Activated naive CD4-positive, alpha-beta T cell treated with anti-CD3 and anti-CD28 coated beads, Interleukin-2, amount 50 U/mL, for 16 hours (primary cell): ENCODE results near the gene PRCP.

Experiments used
- DNase-seq: peaks from one replicate; pipeline ENCODE4 v3.0.0-alpha.2; 2020

The PRCP gene

DNA sequence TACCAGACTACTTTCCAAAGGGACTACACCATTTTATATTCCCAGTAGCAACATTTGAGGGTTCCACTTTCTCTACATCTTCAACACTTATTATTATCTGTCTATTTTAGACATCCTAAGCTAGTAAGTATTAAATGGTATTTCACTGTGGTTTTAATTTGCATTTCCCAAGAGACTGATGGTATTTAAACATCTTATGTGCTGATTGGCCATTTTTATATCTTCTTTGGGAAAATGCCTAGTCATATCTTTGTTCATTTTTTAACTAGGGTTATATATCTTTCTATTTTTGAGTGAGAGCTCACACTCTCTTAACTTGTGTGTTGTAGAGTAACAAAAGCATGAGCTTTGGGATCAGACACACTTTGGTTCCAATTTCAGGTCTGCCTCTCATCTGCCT is 73.7 kb downstream of the PRCP start:
- no peak for DNase-seq

DNA sequence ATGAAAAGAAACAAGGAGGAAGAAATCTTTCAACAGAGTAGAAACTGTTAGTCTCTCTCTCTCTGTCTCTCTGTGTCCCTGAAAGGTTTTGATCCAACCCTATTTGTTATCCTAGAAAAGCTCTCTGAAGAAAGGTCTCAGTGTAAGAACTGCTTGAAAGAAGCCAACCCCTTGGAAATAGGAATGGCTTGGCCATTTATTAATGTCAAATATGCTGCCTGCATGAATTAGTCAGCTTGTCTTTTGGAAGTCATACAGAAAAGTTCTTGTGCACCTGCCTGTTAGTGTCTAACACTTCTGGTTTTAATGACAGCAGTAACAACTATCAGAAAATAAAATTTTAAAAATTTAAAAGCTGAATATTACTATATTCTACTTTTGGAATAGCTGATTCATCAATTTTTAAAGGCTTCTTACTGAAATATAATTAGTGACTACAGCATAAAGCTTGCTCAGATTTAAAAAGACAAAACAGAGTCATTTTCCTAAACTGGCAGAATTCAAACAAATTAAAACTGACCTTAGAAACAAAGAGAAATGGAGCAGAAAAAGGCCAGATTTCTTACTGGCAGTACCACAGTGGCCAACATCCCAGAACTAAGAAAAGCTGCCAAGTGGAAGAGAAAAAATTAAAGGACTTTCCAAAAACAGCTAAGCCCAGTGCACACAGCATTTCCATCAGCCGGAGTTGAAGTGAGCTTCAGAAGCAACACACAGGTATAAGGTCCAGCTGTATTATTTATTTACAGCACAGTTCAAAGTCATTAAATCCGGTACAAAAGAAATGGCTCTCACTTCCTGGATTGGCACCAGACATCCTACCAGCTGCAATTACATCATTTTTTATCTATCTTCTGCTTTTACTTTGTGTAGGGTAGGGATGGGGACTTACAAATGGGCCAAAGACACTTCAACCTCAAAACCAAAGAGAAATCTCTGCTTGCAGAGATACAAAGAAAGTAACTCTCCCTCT is 76.3 kb downstream of the PRCP start:
- DNase-seq: no peak

DNA sequence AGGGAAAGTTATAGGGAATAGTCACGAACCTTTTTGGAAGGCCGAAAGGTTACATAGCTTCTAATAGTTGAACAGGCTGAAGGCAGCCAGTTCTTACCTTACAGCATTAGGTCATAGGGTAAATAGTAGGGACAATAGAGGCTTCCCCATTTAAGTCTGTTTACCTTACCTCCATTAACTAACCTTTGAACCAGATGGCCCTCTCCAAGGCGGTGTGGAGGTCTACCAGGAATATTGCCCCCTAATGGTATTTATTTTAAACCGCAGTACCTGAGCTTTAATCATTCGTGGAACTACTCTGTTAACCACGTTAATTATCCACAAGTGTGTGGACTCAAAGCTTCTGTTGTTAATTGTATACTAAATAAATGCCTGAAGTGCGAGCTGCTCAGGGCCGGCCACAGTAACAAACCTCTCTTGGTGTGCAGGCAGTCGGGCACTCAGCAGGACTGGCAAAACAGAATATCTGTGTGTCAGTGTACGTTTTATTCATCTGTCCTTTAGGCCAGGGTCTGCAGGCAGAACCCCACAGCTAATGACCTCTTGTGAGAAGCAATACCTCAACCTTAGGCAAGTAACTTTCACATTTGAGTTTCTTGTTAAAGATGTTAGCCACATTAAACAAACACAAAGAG is 81.7 kb downstream of the PRCP start:
- DNase-seq: no peak

DNA sequence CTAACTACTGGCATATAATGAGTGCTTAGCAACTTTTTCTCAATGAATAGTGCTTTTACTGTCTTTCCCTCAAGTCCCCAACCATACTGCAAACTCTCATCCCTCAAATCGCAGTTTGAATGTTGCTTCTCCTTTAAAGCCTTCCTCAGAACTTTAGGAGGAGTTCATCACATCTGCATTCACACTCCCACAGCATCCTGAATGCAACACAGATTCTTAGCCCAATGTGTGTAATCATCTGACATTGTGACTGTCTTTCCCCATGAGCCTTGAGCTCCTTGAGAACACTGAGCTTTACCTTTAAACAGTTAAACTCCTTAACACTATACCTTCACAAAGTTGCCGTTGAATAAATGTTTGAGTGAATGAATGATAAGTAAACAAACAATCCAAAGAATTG is 84.8 kb downstream of the PRCP start:
- no peak for DNase-seq

DNA sequence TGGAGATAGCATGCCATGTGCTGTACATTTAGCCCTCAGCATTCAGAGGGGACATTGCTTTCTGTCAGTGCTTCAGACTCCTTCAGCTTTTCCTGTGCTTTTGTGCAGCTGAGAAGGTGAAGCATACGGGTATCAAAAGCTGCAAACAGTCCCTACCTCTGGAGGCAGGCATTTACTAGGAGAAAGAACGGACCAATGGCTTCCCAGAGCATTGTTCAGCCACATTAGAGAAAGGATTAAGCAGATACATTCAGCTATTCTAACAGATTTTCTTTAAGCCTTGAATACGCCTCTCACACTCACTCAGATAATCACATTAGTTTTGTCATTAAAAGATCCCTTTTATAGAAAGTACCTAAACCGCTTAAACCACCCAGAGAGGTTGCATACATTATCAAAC is 85.9 kb downstream of the PRCP start:
- no peak for DNase-seq

DNA sequence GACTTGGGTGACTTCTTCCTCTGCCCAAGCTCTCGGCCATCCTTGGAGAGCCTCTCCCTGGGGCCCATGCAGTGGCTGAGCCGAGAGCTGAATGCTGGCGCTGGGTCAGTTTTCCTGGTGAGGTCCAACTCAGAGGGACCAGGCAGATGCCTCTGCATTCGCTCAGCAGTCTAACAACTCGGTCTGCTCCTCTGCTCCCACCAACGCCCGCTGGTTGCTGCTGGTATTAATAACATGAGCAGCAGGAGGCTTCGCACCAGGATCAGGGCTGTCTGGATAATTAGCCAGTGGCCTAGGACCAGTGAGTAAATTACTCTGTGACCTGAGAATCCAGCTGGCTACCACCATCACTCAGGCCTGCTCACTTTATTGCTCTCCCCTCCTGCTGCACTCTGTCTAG is 88.9 kb downstream of the PRCP start:
- DNase-seq: no peak

DNA sequence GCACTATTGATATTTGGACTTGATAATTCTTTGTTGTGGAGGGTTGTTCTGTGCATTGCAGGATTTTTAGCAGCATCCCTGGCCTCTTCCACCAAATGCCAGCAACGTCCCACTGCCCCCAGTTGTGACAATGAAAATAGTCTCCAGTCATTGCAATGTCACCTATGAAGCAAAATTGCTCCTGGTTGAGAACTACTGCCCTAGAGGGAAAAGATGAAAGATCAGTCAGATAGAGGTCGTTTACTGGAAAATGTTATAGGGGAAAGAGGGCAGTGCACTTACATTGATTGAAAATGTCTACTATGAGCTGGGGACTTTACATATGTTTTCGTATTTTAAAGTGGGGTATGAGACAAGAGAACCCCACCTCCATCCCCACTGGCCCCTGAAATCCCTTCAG is 89.5 kb downstream of the PRCP start:
- DNase-seq: no peak

DNA sequence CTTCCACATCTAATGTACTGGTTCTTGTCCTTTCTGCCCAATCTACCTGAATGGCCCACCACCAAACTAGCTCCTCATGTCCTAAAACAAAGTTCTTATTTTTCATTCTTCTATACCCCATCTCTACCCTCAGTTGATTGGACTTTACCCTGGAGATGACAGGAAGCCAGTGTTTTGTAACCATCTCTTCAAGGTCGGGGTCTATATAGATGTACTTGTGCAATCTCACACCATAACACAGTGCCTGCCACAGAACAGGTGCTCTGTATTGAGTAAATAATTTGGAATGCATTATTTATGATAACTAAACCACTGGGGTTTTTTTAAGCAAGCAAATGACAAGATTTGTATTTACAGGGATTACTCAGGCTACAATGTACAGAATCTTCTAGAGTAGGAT is 89.9 kb downstream of the PRCP start:
- DNase-seq: no peak

DNA sequence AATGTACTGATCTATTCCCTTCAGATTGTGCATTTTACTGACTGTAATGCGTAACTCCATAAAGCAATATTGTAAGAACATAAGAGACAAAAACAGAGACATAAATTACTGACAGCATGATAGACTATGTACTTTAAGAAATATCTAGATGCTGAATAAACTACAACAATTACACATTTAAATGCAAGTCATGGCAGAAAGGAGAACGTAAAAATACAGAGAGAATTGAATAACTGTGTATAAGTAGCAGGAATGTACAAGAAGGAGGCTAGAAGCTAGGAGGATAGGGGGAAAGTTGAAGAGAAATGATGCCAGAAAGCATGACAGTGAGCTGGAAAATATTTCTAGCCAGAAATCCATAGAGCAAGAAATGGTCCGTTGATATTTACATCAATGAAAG is 92.6 kb downstream of the PRCP start:
- no peak for DNase-seq

DNA sequence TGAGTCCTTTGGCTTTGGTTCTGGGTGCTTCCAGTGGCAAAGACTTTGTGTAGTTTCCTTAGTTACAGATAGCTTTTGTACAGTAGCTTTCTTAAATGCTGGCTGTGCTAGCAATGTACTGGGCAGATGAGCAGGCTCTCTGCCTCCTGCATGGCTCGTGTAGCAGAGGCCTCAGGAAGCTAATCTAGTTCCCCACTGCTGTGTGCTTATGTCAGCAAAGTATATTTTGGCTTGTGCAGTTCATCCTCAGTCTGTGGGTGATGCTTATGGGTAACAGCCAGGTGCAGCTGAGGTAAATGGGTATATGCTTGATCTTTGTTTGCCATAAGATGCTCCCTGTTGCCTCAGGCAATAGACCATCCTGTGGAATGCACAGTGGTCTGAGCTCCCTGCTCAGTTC is 97.5 kb downstream of the PRCP start:
- no peak for DNase-seq

DNA sequence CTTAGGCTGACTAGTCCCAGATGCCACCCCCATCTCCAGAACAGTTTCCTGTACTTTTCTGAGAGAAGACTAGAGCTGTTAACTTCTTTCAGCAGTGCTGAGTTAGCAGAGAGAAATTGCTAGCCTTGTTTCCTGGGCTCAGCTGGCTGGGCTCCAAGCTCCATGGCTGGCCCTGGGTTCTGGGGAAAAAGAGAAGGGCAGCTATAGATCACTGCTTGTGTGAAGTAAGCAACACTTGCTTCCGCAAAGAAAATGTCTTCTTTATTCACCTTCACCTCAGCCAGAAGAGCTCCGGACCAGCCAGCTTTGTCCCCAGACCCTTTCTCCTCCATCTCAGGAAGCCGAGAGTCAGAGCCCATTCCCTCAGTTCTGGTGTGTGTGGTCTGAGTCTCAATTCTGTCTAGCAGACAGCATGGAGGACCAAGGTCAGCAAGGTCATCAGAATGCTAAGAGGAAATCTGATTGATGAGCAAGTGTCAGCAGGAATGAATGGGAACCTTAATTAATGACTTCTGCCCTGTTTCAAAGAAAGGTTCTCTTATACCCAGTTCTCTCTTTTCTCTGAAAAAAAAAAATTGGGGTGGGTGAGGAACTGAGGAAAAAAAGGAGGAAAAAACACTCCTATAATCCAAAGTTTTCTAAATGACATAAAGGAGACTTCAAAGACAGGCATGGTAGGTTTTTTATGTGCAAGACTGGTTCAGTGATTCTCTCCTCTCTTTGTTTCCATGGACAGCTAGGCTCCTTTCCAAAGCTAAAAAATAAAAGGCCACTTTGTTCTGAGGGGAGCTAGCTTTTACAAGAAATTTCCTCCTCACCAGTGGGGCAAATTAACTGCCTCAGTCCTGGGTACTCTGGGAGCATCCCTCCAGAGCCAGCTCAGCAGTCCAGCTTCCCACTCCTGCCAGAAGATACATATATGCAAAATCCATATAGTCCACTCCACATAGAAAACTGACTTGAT is 103.0 kb downstream of the PRCP start:
- no peak for DNase-seq

DNA sequence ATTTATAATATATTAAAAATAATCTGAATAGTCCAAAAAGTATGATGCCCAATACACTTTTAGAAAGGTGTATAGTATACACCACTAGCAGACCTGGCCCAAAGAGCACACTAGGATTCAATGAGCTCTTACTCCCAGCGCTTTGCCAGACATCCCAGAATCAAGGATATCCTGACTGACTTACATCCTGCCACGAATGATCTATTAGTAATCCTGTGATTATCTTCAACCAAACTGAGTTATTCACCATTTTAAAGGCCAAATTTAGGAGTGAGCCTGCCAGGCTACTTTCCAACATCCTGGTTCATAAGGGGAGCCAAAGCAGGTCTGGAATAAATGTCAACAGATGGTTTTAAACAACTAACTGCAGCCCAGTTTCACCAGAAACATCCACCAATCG is 105.7 kb downstream of the PRCP start:
- no peak for DNase-seq

DNA sequence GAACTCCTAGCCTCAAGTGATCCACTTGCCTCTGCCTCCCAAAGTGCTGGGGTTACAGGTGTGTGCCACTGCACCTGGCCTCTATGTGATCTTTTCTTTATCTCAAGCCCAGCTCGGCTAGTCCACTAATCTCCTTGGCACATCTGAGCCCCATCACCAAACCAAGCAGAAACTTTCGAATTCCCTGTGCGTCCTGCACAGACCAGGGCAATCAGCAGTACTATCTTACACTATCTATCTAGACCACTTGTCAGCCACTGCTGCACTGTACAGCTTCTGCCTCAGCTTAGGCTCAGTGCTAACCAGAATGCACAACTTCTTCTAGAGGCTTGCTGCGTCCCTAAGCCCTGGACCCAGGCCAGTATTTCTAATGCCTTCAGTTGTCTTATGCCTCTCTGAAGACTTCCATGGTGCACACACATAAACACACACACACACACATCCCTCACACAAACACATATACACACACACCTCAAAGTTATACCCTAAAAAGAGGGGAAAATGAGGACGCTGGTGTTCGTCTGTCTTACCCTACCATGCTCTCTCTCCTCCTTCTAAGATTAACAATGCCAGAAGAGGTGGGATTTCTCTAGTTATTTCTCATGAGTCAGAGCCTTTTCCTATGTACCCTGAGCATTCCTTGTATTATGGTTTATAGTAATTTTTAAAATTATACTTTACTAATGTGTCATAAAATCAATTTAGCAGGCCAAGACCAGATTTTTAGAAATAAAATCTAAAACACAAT is 107.2 kb downstream of the PRCP start:
- DNase-seq: no peak

DNA sequence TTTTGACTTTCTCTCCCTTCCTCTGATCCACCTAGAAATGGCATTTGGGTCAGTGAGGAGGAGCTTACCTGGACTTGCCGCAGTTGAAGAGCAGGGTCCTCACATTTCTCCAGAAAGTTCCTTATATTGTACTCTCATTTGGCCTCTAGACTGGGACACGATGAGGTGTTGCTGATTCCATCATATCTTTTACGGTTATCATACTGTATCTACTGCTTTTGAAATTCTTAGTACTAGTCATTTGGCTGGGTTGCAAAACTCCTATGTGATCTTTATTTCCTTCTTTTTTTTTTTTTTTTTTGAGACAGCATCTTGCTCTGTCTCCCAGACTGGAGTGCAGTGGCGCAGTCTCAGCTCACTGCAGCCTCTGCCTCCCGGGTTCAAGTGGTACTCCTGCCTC is 107.9 kb downstream of the PRCP start:
- DNase-seq: no peak

DNA sequence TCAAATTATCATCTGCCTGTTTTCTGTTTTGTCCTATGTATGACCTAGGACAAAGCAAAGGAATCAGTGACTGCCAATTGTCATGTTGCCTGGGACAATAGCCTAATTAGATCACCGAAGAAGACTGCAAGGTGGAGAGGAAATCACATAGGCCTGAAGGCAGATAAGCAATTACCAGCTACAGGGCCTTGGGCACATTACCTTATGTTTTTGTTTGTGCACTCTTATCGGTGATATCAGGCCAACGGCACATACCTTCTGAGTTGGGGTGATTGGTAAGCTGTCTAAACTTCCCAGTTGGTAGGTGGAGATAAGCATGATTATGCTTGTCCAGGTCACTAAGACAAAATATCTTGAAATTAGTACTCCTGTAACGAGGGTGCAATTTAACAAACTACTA is 108.5 kb downstream of the PRCP start:
- no peak for DNase-seq

DNA sequence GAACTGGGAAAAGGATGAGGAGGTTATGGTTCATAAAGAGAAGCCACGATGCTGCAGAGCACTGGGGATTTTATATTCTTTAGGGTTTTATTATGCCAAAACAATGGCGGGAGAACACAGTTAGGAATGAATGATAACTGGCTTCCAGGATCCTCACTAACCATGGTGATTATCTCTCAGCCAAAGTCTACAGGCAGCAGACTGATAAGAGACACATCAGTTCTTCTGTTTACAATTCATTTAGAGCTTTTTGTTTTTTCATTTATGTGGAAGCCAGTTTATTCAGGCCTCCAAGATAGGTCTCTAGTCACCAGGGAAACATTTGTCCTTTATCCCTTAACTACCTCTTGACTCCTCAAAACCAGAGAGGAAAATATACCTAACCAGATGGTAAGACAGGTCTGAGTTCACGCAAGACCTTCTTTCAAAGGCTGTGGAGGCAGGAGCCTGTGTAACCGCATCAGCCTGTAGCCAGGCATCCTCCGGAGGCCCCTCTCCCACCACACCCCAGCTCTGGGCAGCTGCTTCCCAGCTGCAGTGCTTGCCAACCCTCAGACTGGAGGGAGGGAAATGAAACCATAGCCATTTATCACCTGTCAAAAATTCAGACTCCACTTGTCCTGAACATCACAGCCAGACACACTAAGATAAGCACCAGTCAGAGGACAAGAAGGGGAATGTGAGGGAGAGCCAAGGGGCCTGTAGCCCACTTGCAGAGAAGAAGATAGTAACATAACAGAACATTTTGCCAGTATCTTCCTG is 109.3 kb downstream of the PRCP start:
- DNase-seq: no peak

DNA sequence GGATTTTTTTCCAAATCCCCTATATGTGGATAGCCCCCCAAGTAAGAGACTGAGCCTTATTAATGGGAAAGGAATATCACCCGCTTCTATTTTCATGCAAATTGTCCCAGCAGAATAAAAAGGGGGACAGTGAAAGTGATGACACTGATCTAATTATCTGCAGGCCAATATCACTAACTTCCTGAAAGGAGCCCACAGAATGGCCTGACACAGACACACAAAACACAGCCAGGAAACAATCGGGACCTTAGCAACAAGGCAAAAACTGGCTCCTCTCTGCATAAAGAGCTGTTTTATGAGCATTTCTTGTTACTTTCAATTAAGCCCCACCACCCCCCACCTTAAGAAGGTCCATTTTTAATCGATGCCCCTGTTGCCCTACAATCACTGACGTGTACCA is 112.2 kb downstream of the PRCP start:
- no peak for DNase-seq

DNA sequence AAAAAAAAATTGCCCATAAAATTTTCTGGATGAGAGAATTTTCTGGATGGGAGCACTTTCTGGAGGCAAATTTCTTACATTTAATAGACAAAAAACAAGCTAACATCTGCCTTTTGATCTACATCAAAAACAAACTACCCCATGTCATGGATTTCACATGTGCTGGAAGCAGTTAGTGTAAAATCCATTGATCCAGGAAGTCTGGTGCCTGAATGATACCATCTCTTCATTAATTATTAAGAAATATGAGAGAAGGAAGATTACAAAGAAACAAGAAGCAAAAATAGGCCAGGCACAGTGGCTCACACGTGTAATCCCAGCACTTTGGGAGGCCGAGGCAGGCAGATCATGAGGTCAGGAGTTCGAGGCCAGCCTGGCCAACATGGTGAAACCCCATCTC is 113.4 kb downstream of the PRCP start:
- DNase-seq: no peak

DNA sequence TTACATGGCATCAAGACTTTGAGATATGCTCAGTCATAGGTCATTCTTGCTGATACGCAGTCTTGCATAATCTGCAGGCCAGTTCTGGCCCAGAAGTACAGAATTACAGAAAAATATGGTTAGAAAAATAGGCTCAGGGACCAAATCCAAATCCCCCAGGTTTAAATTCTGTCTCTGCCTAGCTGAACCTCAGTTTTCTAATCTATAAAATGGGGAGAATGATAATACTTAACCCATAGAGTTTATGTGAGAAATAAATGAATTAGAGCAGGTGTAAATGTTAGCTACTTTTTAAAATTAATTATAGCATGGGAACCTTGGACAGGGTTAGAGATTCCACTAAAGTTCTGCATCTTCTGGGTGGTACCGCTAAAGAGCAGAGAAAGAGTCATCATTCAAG is 114.2 kb downstream of the PRCP start:
- DNase-seq: no peak

DNA sequence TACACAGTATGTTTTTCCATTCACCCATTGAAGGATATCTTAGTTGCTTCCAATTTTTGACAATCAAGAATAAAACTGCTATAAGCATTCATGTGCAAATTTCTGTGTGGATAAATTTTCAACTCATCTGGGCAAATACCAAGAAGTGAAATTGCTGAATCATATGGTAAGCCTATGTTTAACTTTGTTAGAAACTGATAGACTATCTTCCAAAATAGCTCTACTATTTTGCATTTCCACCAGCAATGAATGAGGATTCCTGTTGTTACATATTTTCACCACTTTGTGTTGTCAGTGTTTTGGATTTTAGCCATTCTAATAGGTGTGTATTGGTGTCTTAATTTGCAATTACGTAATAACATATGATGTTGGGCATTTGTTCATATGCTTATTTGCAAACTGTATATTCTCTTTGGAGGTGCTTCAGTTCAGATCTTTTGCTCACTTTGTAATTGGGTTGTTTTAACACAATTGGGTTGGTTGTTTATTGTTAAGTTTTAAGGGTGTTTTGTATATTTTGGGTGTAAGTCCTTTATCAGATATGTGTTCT is 117.3 kb downstream of the PRCP start:
- DNase-seq: no peak

DNA sequence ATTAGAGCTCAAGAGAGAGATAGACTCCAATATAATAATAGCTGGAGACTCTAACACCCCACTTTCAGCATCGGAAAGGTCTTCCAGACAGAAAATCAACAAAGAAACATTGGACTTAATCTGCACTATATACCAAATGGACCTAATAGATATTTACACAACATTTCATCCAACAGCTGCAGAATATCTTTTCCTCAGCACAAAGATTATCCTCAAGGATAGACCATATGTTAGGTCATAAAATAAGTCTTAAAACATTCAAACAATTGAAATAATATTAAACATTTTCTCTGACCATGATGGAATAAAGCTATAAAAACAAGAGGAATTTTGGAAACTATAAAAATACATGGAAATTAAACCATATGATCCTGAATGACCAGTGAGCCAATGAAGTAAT is 121.5 kb downstream of the PRCP start:
- DNase-seq: no peak

DNA sequence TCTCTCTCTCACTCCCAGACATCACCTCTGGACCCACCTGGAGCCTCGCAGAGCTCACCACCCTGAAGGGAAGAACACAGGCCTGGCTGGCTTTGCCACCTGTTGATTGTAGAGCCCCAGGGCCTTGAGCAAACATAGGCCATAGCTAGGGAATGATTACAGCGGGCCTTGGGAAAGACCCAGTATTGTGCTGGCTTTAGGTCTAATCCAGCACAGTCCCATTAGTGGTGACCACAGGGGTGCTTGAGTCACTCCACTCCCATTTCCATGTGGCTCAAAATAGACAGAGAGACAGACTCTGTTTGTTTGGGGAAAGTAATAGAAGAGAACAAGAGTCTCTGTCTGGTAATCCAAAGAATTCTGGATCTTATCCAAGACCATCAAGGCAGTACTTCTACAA is 123.9 kb downstream of the PRCP start:
- DNase-seq: no peak
